Smooth muscle cell (in vitro differentiated cells): ENCODE measurements around the gene ITPKB. TPM values are rescaled to one million over a fixed set of nuclear protein-coding genes. Genes with fewer than 3 reads are reported as not detected.
A peak's percentile ranks its signal among the peaks of the same experiment; 100 is the strongest.

Experiments used
- DNase-seq: peaks from one replicate; lab custom pipeline; 2025; ENCODE audit not compliant: unreplicated experiment; lab: John Stamatoyannopoulos, UW
- H2AFZ ChIP-seq: fragments of 200-600 bp; sonication (generic); 2 replicates; pipeline ENCODE4 v1.6.0; 2016; ENCODE audit warnings: antibody characterized with exemption, low read depth, mild to moderate bottlenecking
- H3F3A ChIP-seq: fragments of 200-600 bp; sonication (generic); 2 replicates; pipeline ENCODE4 v1.6.0; 2017; ENCODE audit warnings: antibody characterized with exemption, low read depth
- H3K27ac ChIP-seq: fragments of 200-600 bp; sonication (generic); 2 replicates; pipeline ENCODE4 v1.5.1; 2016; ENCODE audit warnings: low read depth, mild to moderate bottlenecking
- H3K27me3 ChIP-seq: fragments of 200-600 bp; sonication (generic); 2 replicates; pipeline ENCODE4 v1.6.1; 2016; ENCODE audit warnings: low read depth, mild to moderate bottlenecking
- H3K36me3 ChIP-seq: fragments of 200-600 bp; sonication (generic); 2 replicates; pipeline ENCODE4 v1.5.1; 2016; ENCODE audit warnings: low read depth
- H3K4me1 ChIP-seq: fragments of 200-600 bp; sonication (generic); 2 replicates; pipeline ENCODE4 v1.5.1; 2016; ENCODE audit warnings: low read depth
- H3K4me2 ChIP-seq: fragments of 200-600 bp; sonication (generic); 2 replicates; pipeline ENCODE4 v1.6.0; 2016; ENCODE audit warnings: mild to moderate bottlenecking
- H3K4me3 ChIP-seq: fragments of 200-600 bp; sonication (generic); 2 replicates; pipeline ENCODE4 v1.5.1; 2016; ENCODE audit warnings: mild to moderate bottlenecking
- H3K79me2 ChIP-seq: fragments of 200-600 bp; sonication (generic); 2 replicates; pipeline ENCODE4 v1.6.0; 2016; ENCODE audit warnings: low read depth, mild to moderate bottlenecking
- H3K9ac ChIP-seq: fragments of 200-600 bp; sonication (generic); 2 replicates; pipeline ENCODE4 v1.6.0; 2016; ENCODE audit warnings: low read depth
- H3K9me3 ChIP-seq: fragments of 200-600 bp; sonication (generic); replicated peaks from 2 replicates; pipeline ENCODE4 v1.5.1; 2016; ENCODE audit warnings: low read depth
- H4K20me1 ChIP-seq: fragments of 200-600 bp; sonication (generic); 2 replicates; pipeline ENCODE4 v1.6.0; 2016; ENCODE audit warnings: low read depth
- WGBS: methylation state at CpG from one replicate; pipeline ENCODE4 v1.1.7; 2016; ENCODE audit warnings: low lambda C conversion rate; 5-methylcytosine and 5-hydroxymethylcytosine counted together
- polyA plus RNA-seq: library from polyadenylated mRNA; unstranded; fragments of >200 nt; fragmentation: Nextera tagmentation; extraction: Ambion mirVana; gene quantifications from 2 replicates; pipeline ENCODE4 v1.2.1, GENCODE V29; 2016
- total RNA-seq: library from RNA; depleted of rRNA; stranded (reverse); fragments of >200 nt; gene quantifications from 2 replicates; pipeline ENCODE4 v1.2.3, GENCODE V29; 2014
- TF ChIP-seq, protein P1 (sequence below): fragments of 200-600 bp; sonication (generic); IDR thresholded peaks from 2 replicates; pipeline ENCODE4 v1.5.1; 2017; ENCODE audit warnings: borderline replicate concordance, mild to moderate bottlenecking, antibody characterized with exemption; ENCODE audit not compliant: insufficient read depth, poor library complexity, severe bottlenecking

Gene ITPKB
- total and polyA plus RNA-seq, 2 experiments from 2014 or later, result 8.9 to 11.4 TPM

GRCh38 chr1:226627050-226627755 is 111.9 kb downstream of the ITPKB start:
- Histone ChIP-seq H3K36me3 (no peaks in the 10 kb centered on the region), H3K9ac (no peak overlapping the region), H3K4me2 (no peak overlapping the region), H3K9me3 (no peaks in the 10 kb centered on the region), H2AFZ (no peak overlapping the region), H3K79me2 (no peaks in the 10 kb centered on the region), H3K27me3 (no peaks in the 10 kb centered on the region), H3F3A (peaks cover 6% of the 10 kb centered on the region), H3K4me1 (no peaks in the 10 kb centered on the region), H3K27ac (no peak overlapping the region), H3K4me3 (no peak overlapping the region), H4K20me1 (no peaks in the 10 kb centered on the region)
- WGBS, result 64% methylated on average over 6 of the region's 6 CpGs
- no peak for DNase-seq
- TF ChIP-seq, protein P1, sequence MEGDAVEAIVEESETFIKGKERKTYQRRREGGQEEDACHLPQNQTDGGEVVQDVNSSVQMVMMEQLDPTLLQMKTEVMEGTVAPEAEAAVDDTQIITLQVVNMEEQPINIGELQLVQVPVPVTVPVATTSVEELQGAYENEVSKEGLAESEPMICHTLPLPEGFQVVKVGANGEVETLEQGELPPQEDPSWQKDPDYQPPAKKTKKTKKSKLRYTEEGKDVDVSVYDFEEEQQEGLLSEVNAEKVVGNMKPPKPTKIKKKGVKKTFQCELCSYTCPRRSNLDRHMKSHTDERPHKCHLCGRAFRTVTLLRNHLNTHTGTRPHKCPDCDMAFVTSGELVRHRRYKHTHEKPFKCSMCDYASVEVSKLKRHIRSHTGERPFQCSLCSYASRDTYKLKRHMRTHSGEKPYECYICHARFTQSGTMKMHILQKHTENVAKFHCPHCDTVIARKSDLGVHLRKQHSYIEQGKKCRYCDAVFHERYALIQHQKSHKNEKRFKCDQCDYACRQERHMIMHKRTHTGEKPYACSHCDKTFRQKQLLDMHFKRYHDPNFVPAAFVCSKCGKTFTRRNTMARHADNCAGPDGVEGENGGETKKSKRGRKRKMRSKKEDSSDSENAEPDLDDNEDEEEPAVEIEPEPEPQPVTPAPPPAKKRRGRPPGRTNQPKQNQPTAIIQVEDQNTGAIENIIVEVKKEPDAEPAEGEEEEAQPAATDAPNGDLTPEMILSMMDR, result no peak

DNA sequence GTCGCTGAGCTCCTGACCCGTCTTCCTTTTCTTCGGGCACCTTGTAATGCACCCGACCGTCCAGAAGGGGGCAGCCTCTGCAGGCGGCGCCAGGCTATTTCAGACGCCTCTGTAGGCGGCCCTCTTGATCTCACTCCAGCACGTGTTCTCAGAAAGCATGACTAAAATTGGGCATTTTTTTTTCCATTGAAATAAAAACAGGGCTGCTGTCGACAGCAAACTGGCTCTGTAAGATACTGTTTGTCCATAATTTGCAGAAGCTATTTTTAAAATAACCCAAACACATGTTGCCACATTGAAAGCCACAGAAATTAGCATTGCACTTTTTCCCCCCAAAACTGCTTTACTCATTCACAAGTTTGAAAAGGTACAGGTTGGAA is 112.5 kb downstream of the ITPKB start:
- peaks cover 6% of the 10 kb centered on the region for H3F3A ChIP-seq
- DNase-seq, result peak; percentile 37
- no peak overlapping the region for H3K9ac ChIP-seq
- H3K79me2 ChIP-seq, result no peaks in the 10 kb centered on the region
- no peak overlapping the region for H3K27ac ChIP-seq
- H3K36me3 ChIP-seq, result no peaks in the 10 kb centered on the region
- H4K20me1 ChIP-seq, result no peaks in the 10 kb centered on the region
- 3% methylated on average over 11 of the region's 11 CpGs for WGBS
- peak overlapping the region; percentile 63 for H3K4me2 ChIP-seq
- H3K4me3 ChIP-seq, result no peak overlapping the region
- H3K9me3 ChIP-seq, result no peaks in the 10 kb centered on the region
- no peaks in the 10 kb centered on the region for H3K27me3 ChIP-seq
- TF ChIP-seq, protein P1, result peak; percentile 97
- H2AFZ ChIP-seq, result no peak overlapping the region
- no peaks in the 10 kb centered on the region for H3K4me1 ChIP-seq

DNA sequence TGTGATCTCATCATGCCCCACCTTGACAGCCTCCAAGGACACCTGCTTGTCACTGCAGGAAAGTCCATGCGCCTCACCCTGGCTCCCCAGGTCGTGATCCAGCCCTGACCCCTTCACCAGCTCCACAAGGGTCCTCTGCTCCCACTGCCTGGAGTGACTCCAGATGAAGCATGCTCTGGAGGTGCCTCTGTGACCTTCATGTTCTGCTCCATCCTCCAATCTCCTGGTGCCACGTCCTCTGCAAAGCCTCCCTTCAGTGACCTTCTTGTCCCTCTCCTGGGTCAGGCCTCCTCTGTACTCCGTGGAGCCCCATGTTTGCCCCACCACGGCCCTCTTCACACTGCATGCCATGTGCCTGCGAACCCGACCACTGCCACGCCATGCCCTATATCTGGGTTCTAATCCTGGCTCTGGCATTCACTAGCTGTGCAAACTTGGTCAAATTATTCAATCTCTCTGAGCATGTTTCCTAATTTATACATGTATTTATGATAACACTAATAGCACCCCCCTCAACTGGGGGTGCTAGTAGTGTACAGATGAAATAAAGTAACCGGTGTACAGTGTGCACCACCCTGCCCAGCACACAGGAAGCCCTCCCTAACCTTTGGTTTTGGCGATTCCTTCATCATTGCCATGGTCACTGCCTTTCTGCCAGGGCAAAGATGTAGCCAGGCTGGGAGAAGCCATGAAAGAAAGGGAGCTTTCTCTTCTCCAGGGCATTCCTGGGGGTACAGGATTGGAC is 113.1 kb downstream of the ITPKB start:
- Histone ChIP-seq H2AFZ (no peak overlapping the region), H3K4me1 (no peaks in the 10 kb centered on the region), H3K4me2 (peak overlapping the region; percentile 63), H3K9me3 (no peaks in the 10 kb centered on the region), H3F3A (peaks cover 6% of the 10 kb centered on the region), H3K9ac (no peak overlapping the region), H3K27ac (no peak overlapping the region), H3K79me2 (no peaks in the 10 kb centered on the region), H3K36me3 (no peaks in the 10 kb centered on the region), H3K27me3 (no peaks in the 10 kb centered on the region), H4K20me1 (no peaks in the 10 kb centered on the region), H3K4me3 (no peak overlapping the region)
- 78% methylated on average over 10 of the region's 10 CpGs for WGBS
- DNase-seq, result no peak
- TF ChIP-seq, protein P1, result no peak
